Neural progenitor cell (in vitro differentiated cells): Measurements from ENCODE around the gene FAM240B. TPM values are rescaled to one million over a fixed set of nuclear protein-coding genes. Genes with fewer than 3 reads are reported as not detected.

Experiments used
- DNase-seq: peaks from one replicate; pipeline ENCODE4 v3.0.0-alpha.2; 2016; ENCODE audit warnings: low spot score
- H2AFZ ChIP-seq: fragments of 200-600 bp; sonication (generic); replicated peaks from 2 replicates; pipeline ENCODE4 v1.6.1; 2016; ENCODE audit warnings: antibody characterized with exemption
- H3F3A ChIP-seq: fragments of 200-600 bp; sonication (generic); 2 replicates; pipeline ENCODE4 v1.6.1; 2016; ENCODE audit warnings: antibody characterized with exemption, low read depth
- H3K27ac ChIP-seq: fragments of 200-600 bp; sonication (generic); 2 replicates; pipeline ENCODE4 v1.5.1; 2016; ENCODE audit warnings: mild to moderate bottlenecking
- H3K27me3 ChIP-seq: fragments of 200-600 bp; sonication (generic); 2 replicates; pipeline ENCODE4 v1.6.1; 2016; ENCODE audit warnings: mild to moderate bottlenecking, moderate library complexity
- H3K36me3 ChIP-seq: fragments of 200-600 bp; sonication (generic); 2 replicates; pipeline ENCODE4 v1.5.1; 2016
- H3K4me1 ChIP-seq: fragments of 200-600 bp; sonication (generic); 2 replicates; pipeline ENCODE4 v1.6.1; 2016; ENCODE audit warnings: mixed run types
- H3K4me2 ChIP-seq: fragments of 200-600 bp; sonication (generic); 2 replicates; pipeline ENCODE4 v1.6.1; 2016
- H3K4me3 ChIP-seq: fragments of 200-600 bp; sonication (generic); 2 replicates; pipeline ENCODE4 v1.5.1; 2016
- H3K79me2 ChIP-seq: fragments of 200-600 bp; sonication (generic); 2 replicates; pipeline ENCODE4 v1.6.1; 2016; ENCODE audit warnings: low read depth
- H3K9ac ChIP-seq: fragments of 200-600 bp; sonication (generic); 2 replicates; pipeline ENCODE4 v1.6.1; 2016
- H3K9me3 ChIP-seq: fragments of 200-600 bp; sonication (generic); 2 replicates; pipeline ENCODE4 v1.5.1; 2016; ENCODE audit warnings: low read depth
- H4K20me1 ChIP-seq: fragments of 200-600 bp; sonication (generic); 2 replicates; pipeline ENCODE4 v1.6.1; 2016; ENCODE audit warnings: low read depth
- H3K27ac Mint-ChIP-seq: 3 replicates; pipeline ENCODE4 v1.8.0; 2021; ENCODE audit warnings: mixed read lengths
- H3K27me3 Mint-ChIP-seq: 2 replicates; pipeline ENCODE4 v1.8.0; 2022; ENCODE audit warnings: low read depth, mild to moderate bottlenecking, inconsistent platforms, moderate library complexity, mixed read lengths; ENCODE audit not compliant: insufficient read depth
- H3K36me3 Mint-ChIP-seq: 3 replicates; pipeline ENCODE4 v1.8.0; 2021; ENCODE audit warnings: mixed read lengths
- H3K4me1 Mint-ChIP-seq: 3 replicates; pipeline ENCODE4 v1.8.0; 2021; ENCODE audit warnings: mixed read lengths
- H3K4me3 Mint-ChIP-seq: 3 replicates; pipeline ENCODE4 v1.8.0; 2021; ENCODE audit warnings: mild to moderate bottlenecking, moderate library complexity, mixed read lengths
- H3K9me3 Mint-ChIP-seq: 3 replicates; pipeline ENCODE4 v1.8.0; 2020; ENCODE audit warnings: mixed read lengths
- CTCF ChIP-seq: fragments of 200-600 bp; sonication (generic); IDR thresholded peaks from 2 replicates; pipeline ENCODE4 v1.5.1; 2017; ENCODE audit warnings: antibody characterized with exemption, mild to moderate bottlenecking
- EZH2 ChIP-seq: fragments of 200-600 bp; sonication (generic); IDR thresholded peaks from 2 replicates; pipeline ENCODE4 v1.6.1; 2017; ENCODE audit warnings: antibody characterized with exemption, mild to moderate bottlenecking, moderate library complexity
- EZH2phosphoT487 ChIP-seq: fragments of 200-600 bp; sonication (generic); IDR thresholded peaks from 2 replicates; pipeline ENCODE4 v1.6.1; 2017; ENCODE audit warnings: antibody characterized with exemption
- total RNA-seq: library from RNA; depleted of rRNA; stranded (reverse); fragments of >200 nt; gene quantifications from 2 replicates; pipeline ENCODE4 v1.2.3, GENCODE V29; 2015; ENCODE audit warnings: low replicate concordance

FAM240B gene
- total RNA-seq, 1 donor from 2014 or later, result not detected

- Histone ChIP-seq H3K9me3 (no peaks in the 10 kb centered on the region), H3K4me2 (no peak overlapping the region), H4K20me1 (no peaks in the 10 kb centered on the region), H3K4me3 (no peak overlapping the region), H2AFZ (peak overlapping the region; percentile 89), H3F3A (no peaks in the 10 kb centered on the region), H3K79me2 (no peaks in the 10 kb centered on the region), H3K9ac (no peak overlapping the region), H3K36me3 (no peaks in the 10 kb centered on the region), H3K27ac (no peak overlapping the region), H3K27me3 (no peaks in the 10 kb centered on the region), H3K4me1 (no peaks in the 10 kb centered on the region)
- Mint-ChIP-seq H3K27me3 (peaks cover 6% of the 10 kb centered on the region), H3K4me1 (peaks cover 7% of the 10 kb centered on the region), H3K27ac (no peak overlapping the region), H3K9me3 (peaks cover 8% of the 10 kb centered on the region), H3K36me3 (no peaks in the 10 kb centered on the region), H3K4me3 (no peak overlapping the region)
- peak; percentile 49 for DNase-seq
- TF ChIP-seq EZH2phosphoT487, result no peak
- peak; percentile 55 for TF ChIP-seq CTCF
Measured at GRCh38 chr9:38707885-38708637, 11.9 kb downstream of the FAM240B start.

- TF ChIP-seq CTCF, result no peak
- TF ChIP-seq EZH2phosphoT487, result no peak
- no peak for TF ChIP-seq EZH2
- no peaks in the 10 kb centered on the region for H3F3A ChIP-seq
- Mint-ChIP-seq H3K36me3 (no peaks in the 10 kb centered on the region), H3K27me3 (peaks cover 3% of the 10 kb centered on the region), H3K27ac (no peak overlapping the region), H3K4me3 (no peak overlapping the region), H3K4me1 (peaks cover 8% of the 10 kb centered on the region), H3K9me3 (peaks cover 8% of the 10 kb centered on the region)
- no peak overlapping the region for H3K9ac ChIP-seq
- no peaks in the 10 kb centered on the region for H3K79me2 ChIP-seq
- H3K36me3 ChIP-seq, result no peaks in the 10 kb centered on the region
- no peaks in the 10 kb centered on the region for H3K9me3 ChIP-seq
- H3K27ac ChIP-seq, result no peak overlapping the region
- H3K27me3 ChIP-seq, result no peaks in the 10 kb centered on the region
- DNase-seq, result no peak
- no peaks in the 10 kb centered on the region for H3K4me1 ChIP-seq
- H4K20me1 ChIP-seq, result no peaks in the 10 kb centered on the region
- H3K4me2 ChIP-seq, result no peak overlapping the region
- H3K4me3 ChIP-seq, result no peak overlapping the region
- H2AFZ ChIP-seq, result peak overlapping the region; percentile 52
Measured at GRCh38 chr9:38706493-38706892, 13.4 kb downstream of the FAM240B start.

- no peak overlapping the region for H3K4me3 ChIP-seq
- H3K36me3 Mint-ChIP-seq, result no peaks in the 10 kb centered on the region
- peaks cover 11% of the 10 kb centered on the region for H3K9me3 Mint-ChIP-seq
- H4K20me1 ChIP-seq, result no peaks in the 10 kb centered on the region
- no peak for TF ChIP-seq EZH2
- TF ChIP-seq CTCF, result no peak
- TF ChIP-seq EZH2phosphoT487, result no peak
- no peak overlapping the region for H3K27ac ChIP-seq
- no peaks in the 10 kb centered on the region for H3K79me2 ChIP-seq
- H3K4me1 ChIP-seq, result no peaks in the 10 kb centered on the region
- no peak overlapping the region for H3K9ac ChIP-seq
- DNase-seq, result no peak
- peaks cover 3% of the 10 kb centered on the region for H3K27me3 Mint-ChIP-seq
- H3K36me3 ChIP-seq, result no peaks in the 10 kb centered on the region
- H3K4me3 Mint-ChIP-seq, result no peak overlapping the region
- H3K9me3 ChIP-seq, result no peaks in the 10 kb centered on the region
- H3K27me3 ChIP-seq, result no peaks in the 10 kb centered on the region
- no peaks in the 10 kb centered on the region for H3F3A ChIP-seq
- H3K27ac Mint-ChIP-seq, result no peak overlapping the region
- H3K4me2 ChIP-seq, result no peak overlapping the region
- H3K4me1 Mint-ChIP-seq, result peaks cover 12% of the 10 kb centered on the region
- H2AFZ ChIP-seq, result peak overlapping the region; percentile 52
Measured at GRCh38 chr9:38705917-38706316, 14.0 kb downstream of the FAM240B start.
